Stromal cell of bone marrow (primary cell): ENCODE measurements around the gene CBX4.
"Not testable (repeated sequence)": the region's sequence is repeated elsewhere in the genome, so short reads cannot be mapped to it uniquely, and the experiment has no call there.

ENCODE experiments used
- DNase-seq: peaks from one replicate; pipeline ENCODE4 v3.0.0-alpha.2; 2012; ENCODE audit warnings: low read depth

Gene CBX4

DNA sequence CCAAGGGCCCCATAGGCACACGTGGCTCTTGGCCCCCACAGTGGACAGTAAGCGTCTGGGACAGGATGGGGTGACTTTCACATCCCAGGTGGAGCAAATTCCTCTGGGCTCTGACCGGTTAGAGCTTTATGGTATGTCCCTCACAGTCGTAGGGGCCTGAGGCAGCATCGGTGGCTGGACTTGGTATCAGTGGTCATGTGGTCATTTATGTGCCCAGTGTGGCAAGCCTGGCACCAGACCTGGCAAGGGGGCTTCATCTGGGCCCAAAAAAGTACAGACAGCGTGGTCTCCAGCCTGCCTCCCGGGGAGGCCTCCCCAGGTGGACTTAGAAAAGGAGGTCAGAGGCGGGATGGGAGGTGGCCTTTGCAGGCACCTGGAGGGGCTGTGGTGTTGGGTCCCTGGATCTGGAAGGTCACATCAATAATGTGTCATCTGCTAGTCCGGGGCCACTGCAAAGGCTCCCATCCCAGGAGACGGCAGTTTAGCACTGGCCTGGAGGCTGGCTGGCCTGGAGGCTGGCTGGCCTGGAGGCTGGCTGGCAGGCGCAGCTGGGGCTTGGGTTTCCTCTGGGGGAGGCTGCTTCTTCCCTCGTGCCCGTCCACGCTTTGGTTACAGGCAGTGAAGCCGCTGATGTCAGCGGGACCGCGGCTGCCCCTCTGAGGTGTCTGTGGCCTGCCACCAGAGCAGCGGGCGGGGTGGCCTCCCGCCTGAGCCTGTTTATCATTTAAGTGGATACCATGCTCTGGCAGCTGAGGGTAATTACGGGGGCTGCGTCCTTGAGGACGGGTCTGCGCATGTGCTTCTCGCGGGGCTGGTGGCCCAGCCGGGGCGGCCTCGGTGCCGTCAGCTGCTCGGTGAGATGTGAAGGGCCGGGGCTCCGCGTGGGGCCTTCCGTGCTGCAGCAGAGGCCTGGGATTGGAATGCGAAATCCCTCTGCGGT is 20.7 kb upstream of the CBX4 start:
- no peak for DNase-seq

DNA sequence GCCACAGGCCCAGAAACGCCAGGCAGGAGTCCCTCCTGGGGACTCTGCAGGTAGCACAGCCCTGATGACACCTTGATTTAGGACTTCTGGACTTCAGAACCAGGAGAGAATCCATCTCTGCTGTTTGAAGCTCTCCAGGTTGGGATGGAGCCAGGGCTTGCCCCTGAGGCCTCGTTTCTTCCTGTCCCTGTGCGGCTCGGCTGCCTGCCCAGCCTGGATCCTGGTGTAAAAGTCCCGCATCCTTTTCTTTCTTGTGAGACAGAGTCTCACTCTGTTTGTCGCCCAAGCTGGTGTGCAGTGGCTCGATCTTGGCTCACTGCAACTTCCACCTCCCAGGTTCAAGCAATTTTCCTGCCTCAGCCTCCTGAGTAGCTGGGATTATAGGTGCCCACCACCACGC is 17.9 kb upstream of the CBX4 start:
- no peak for DNase-seq

DNA sequence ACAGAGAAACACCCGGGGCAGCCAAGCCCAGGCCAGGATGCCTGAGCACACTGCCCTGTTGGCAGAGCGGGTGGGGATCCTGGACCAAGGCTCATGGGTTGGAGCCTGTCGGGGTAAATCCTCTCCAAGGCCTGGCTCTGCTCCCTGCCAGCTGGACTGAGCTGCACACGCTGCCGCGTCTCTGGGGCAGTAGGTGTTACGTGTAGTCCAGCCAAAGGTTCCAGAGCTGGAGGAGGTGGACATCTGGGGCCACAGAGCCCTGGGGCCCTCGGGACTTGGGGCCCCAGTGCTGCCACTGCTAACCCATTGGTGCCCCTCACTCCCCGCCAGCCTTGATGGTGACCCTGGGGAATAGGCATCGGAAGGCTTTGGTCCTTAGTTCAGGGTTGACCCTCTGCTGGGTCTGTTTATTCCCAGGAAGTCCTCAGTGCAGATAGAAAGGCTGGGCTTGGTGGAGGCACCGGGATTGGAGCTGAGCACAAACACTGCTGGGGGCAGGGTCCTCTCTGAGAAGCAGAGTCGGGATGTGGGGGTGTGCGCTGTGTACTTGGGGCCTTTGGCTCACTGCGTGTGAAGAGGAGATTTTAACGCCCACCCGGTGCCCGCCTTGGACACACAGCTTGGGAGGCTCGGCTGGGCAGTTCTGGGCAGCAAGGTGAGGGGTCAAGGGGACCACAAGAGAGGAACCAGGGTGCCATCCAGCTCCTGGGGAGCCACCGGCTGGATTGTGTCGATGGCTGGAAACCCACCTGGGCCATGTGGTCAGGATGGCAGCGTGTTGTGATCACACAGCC is 16.3 kb upstream of the CBX4 start:
- DNase-seq = no peak

DNA sequence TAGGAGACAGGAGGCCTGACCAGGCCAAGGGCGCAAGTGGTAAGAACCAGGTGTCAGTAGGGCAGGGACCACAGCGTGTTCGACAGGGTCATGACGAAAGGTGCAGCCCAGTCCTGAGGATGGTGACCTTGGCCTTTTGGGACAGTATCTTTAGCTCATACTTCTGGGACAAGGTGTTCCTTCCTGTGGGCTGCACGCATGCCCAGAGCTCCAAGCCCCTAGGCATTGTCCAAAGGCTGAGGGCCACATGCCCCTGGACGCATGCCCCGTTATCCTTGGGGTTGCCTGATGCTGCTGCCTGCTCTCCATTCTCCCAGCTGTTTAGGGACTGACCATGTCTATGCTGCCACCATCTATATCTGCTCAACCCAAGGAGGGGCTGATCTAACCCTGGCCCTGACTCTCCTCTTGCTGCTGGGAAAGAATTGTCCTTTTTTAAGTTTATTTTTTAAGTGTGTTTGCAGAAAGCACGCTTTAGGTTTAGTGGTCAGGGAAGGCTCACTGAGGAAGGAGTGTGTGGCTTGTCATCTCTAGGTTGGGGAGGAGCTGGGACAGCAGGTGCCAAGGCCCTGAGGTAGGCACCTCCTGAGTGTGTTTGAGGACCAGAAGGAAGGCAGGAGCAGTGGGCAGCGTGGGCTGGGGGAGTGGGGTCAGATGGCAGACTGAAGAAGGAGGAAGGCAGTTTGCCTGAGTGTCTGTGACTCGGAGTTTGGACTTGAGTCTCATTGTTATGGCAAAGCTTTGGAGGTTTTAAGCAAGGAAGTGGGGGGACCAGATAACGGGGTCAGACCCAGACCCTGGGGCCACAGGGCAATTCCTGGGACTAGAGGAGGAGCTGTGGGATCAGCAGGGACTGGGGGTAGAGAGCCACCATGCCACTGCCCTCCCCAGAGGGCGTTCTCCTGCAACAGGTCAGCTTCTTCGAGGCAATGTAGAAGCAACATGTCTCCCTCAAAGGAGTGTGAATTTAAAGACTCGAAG is 15.1 kb upstream of the CBX4 start:
- no peak for DNase-seq

DNA sequence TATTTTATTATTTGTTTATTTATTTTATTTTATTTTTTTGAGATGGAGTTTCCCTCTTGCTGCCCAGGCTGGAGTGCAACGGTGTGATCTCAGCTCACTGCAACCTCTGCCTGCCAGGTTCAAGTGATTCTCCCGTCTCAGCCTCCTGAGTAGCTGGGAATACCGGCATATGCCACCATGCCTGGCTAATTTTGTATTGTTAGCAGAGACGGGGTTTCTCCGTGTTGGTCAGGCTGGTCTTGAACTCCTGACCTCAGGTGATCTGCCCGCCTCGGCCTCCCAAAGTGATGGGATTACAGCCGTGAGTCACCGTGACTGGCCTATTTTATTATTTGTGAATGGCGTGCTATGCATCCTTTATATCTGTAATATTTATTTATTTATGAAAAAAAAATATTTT is 13.9 kb upstream of the CBX4 start:
- not testable (repeated sequence) for DNase-seq

DNA sequence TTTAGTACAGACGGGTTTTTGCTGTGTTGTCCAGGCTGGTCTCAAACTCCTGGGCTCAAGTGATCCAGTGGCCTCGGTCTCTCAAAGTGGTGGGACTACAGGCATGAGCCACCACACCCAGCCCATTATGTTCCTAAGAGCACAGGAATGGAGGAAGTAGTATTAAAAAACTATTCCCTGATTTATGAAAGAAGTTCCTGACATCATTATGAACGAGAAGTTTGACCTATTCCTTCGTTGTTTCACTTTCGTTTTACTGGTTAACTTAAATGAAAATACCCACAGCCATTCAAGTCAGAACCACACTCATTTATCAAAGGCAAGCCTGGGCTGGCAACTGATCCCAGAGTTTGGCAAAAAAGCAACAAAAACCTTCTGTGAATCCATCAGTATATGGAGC is 13.5 kb upstream of the CBX4 start:
- no peak for DNase-seq

DNA sequence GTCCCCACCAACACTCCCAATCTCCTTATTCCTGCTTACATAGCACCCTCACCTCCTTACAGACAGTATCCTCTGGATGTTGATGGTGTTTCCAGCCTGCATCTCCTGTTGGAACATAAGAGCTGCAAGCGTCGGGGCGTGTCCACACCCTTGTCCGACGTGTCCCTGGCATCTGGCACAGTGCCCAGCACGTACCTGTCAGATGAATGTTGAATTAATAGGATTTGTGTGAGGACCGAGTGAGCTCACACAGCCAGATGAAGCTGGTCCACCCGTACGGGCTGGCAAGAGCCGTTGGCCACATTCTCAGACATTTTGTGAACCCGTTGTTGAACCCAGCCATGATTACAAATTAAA is 12.2 kb upstream of the CBX4 start:
- no peak for DNase-seq

DNA sequence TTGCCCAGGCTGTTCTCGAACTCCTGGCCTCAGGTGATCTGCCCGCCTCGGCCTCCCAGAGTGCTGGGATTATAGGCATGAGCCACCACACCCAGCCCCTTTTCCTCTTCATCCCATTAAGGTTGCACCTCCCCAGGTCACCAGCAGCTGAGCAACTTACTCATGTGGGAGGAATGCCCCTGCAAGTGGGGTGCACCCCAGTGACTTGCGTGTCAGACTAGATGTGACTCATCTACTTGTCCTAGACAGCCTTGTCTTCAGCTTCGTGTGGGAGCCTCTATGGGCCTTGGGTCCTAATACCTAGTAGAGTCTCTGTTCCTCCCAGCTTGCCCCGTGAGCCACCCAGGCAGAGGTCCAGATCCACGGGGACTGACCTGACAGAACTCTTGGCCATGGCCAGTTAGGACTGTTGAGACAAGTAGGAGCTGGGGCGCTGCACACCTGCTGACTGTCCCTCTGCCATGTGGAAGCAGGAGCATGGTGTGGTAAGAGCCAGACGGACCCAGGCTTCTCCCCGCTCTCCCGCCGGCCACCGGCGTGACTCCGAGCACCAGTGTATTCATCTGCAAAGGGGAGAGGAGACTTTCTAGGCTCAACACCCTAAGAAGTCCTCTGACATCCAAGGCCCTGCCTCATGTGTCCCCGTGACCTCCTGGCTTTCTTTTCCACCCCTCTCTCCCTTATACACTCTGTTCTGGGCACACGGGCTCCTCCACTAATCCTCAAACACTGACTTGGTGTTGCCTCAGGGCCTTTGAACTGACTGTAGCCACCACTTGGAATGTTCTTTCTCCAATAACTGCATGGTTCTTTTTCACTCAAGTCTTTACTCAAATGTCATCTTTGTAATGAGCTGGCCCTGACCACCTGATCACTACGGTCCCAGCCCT is 11.6 kb upstream of the CBX4 start:
- DNase-seq = no peak

DNA sequence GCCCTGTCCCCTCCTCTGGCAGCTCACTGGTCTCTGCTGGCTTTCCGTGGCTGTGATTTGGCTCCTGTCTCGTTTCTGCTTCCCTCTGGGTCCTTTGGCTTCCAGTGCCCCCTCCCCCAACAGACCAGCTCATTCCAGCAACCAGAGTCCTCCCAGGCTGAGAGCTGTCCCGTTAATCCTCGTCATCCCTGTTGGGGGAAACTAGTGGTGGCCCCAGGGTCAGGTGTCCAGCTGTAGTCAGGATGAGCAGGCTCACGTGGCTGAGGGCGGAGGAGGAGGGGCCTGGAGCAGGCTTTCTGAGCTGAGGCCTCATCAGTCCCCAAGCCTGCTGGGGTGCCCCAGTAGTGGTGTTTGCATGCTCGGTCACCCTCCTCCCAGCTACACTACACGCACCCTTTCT is 10.7 kb upstream of the CBX4 start:
- DNase-seq = no peak

DNA sequence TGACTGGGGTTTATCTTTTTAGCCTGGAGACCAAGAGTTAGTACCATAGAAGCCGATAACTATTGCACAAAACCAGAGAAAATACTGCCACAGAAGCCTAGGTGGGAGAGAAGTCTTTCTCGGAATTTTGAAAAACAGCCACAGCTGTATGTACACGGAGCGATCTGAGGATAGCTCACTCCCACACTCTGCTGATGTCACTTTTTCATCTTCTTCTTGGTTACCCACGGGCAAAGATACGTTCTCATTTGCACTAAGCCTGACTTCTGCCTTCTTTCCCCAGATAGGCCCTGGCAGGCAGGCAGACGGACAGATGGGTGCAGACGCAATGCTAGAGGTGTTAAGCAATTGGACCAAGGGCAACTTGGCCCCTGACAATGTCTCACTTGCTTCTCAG is 9.1 kb upstream of the CBX4 start:
- no peak for DNase-seq

DNA sequence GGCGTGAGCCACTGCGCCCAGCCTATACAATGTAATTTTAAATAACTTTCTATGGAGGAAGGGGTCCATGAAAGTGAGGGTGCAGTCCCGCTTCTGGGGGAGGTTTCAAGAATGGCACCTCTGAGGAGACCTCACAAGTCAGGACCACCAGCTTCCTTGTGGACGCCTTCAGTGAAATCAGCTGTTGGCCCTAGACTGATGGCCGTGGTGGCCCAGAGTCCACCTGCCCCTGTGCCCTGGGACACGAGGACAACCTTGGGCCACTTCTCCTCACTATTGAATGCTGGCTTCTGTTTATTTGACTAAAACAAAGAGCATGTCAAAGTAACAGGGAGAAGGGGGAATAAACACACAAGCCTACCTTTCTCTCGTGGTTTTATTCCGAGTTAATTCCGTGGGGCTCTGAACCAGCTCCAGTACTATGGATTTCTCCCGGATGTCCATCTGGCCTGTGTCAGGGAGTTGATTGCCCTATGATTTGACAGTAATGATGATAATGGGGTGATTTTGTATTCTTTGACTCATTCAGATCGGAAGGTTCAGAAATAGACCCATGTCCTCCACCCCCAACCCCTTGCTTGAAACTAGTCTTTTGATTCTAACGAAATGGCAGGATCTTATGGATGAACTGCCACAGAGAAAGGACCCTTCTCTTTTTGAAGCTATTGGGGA is 8.6 kb upstream of the CBX4 start:
- DNase-seq = no peak

DNA sequence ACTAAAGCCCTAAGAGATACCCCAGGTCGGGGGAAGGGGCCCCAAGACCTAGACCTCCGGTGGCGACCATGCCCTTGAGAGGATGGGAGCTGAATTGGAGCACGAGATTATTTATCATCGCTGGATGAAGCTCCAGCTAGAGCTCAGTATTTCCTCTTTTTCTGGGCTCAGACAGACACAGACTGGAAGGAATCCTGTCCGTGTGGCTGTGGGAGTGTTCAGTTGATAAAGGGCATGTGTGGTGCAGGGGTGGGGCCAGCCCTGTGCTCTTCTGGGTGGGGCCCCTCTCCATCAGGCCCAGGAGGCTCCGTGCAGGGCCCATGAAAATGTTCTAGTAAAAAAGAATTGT is 6.3 kb upstream of the CBX4 start:
- DNase-seq = no peak

DNA sequence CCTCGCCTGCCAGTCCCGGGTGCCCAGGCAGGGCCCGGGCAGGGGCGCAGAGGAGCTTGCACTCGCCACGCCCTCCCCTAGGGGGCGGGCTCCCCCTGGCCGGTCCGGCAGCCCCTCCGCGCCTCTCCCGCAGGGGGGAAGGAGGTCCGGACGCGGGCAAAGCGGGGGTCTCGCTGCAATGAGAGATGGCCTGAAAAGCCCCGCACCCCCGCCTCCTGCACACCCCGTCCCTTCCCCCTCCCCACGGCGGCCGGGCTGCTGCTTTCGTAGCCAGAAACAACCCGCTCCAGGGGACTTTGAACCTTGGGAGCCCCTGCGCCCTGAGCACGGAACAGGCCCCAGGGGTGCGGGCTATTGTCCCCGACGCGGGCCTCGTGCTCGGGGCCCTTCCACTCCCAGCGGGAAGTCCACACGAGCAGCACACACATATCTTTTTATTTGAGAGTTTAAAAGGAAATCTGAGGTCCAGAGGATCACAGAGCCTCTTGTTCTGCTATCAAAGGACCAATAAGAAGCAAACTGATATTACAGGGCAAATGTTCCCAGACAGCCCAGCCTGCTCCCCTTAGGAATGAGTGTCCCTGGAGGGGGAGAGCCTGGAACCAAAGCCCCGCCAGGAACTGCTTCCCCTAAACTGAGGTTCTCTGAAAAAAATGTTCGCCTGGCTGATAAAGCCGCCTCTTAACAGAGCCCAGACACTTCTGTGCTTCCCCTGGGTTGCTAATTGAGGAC is 5.8 kb upstream of the CBX4 start:
- DNase-seq = no peak

DNA sequence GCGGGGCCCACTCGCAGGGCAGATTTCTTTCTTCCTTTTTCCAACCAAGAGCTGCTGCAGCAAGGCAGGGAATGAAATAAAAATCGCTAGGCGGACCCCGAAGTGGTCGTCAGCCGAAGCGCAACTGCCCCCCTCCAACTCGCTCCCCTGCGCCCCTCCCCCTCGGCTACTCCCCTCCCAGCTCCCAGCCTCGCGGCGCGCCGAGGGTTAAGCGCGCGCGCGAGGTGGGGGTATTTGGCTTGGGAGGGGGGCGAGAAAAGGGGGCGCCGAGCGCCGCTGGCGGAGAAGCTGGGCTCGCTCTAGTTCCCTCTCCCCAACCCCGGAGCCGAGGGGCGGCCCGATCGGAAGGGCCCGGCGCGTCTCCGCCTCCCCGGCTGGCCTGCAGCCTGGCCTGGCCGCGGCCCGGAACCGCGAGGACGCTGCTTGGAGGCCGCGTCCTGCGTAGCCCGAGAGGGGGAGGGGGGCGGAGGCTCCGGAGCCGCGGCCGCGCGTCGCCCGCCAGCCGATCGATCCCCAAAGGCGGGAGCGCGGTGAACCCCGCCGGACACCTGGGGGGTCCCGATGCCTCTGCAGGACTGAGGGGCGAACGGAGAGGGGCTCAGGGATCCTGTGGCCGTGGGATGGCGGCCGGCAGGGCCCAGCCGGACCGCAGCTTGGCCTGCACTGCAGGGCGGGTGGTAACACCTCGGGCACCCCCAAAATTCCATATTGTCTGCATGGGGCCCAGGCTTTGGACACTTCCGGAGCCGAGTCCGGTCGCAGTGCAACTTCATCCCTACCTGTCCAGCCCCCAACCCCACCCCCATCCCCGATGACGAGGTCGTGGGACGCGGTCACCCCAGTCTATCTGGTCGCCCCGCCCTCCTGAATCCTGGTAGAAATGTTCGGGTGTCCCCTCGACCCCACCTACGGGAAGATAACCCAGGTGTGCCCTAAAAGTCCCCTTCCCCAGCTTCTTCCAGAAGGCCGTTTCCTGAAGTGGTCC is 4.9 kb upstream of the CBX4 start:
- peak; percentile 38 for DNase-seq

DNA sequence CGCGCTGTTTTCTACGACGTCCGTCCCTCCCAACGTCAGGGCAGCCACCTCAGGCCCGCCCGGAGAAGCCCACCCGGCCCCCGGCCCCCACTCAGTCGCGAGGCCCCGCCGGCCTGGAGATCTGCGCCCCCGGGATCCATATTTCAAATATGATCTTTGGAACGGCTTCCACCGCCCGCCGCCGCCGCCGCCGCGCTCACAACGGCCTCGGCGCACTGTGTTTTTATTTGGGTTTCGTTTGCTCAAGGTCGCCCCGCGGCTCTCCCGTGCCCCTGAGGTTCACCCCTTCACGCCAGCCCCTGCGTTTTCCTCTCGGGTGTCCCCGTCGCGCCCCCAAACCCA is 4.2 kb upstream of the CBX4 start:
- DNase-seq = no peak

DNA sequence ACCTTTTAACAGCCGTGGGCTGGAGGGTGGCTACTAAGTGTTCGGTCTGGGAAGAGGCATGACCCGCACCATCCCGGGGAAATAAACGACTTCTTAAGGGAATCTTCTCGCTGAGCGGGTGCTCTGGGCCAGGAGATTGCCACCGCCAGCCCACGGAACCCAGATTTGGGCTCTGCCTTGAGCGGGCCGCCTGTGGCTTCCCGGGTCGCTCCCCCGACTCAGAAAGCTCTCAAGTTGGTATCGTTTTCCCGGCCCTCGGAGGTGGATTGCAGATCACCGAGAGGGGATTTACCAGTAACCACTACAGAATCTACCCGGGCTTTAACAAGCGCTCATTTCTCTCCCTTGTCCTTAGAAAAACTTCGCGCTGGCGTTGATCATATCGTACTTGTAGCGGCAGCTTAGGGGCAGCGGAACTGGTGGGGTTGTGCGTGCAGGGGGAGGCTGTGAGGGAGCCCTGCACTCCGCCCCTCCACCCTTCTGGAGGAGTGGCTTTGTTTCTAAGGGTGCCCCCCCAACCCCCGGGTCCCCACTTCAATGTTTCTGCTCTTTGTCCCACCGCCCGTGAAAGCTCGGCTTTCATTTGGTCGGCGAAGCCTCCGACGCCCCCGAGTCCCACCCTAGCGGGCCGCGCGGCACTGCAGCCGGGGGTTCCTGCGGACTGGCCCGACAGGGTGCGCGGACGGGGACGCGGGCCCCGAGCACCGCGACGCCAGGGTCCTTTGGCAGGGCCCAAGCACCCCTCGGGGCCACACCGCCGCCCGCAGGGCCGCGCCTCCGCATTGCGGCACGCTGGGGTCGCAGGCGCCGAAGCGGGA is 3.6 kb upstream of the CBX4 start:
- DNase-seq = no peak

DNA sequence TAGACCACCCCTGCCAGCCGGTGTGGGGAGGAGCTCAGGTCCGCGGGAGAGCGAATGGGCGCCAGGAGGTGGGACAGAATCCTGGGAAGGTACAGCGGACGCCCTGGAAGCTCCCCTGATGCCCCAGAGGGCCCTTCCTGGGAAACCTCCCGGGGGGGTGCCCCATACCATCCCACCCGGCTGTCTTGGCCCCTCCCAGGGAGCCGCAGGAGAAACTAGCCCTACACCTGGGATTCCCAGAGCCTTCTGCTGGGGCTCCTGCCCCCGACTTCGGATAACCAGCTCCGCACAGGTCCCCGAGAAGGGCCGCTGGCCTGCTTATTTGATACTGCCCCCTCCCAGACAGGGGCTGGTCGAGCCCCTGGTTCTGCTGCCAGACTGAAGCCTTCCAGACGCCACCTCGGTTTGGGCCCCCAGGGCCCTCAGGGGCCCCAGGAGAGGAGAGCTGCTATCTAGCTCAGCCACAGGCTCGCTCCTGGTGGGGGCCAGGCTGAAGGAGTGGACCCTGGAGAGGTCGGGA is 3.0 kb upstream of the CBX4 start:
- no peak for DNase-seq
